HepG2 (cell line): Measurements from ENCODE around the gene CD6. TPM values are rescaled to one million over a fixed set of nuclear protein-coding genes. Genes with fewer than 3 reads are reported as not detected.

Experiments
- AHDC1 ChIP-seq: sonication (generic); formaldehyde crosslinking; IDR thresholded peaks from 2 replicates; pipeline ENCODE4 v1.5.1; 2020; ENCODE audit warnings: mild to moderate bottlenecking, missing genetic modification reagents, borderline replicate concordance
- ATF5 ChIP-seq: sonication (generic); formaldehyde crosslinking; IDR thresholded peaks from 2 replicates; pipeline ENCODE4 v1.4.0; 2020; ENCODE audit warnings: mild to moderate bottlenecking, low read depth, missing genetic modification reagents
- GABPA ChIP-seq, 2 experiments: IDR thresholded peaks; 2 replicates each; pipeline ENCODE4 v1.6.1; 2011 to 2016; ENCODE audit warnings: low read depth in 2 of 2, low read length in 1 of 2, missing biosample characterization in 1 of 2, missing genetic modification characterization in 1 of 2
- KLF11 ChIP-seq: IDR thresholded peaks from 2 replicates; pipeline ENCODE4 v1.6.1; 2016; ENCODE audit warnings: missing compliant biosample characterization
- PITX1 ChIP-seq: sonication (generic); formaldehyde crosslinking; IDR thresholded peaks from 2 replicates; pipeline ENCODE4 v1.5.1; 2020; ENCODE audit warnings: mild to moderate bottlenecking, missing genetic modification reagents
- PLSCR1 ChIP-seq: sonication (generic); formaldehyde crosslinking; IDR thresholded peaks from 2 replicates; pipeline ENCODE4 v1.5.0; 2020; ENCODE audit warnings: missing genetic modification reagents, mild to moderate bottlenecking, borderline replicate concordance
- RAD21 ChIP-seq: fragments of 450-650 bp; formaldehyde crosslinking; IDR thresholded peaks from 2 replicates; pipeline ENCODE4 v1.5.0; 2020; ENCODE audit warnings: mild to moderate bottlenecking
- SMAD3 ChIP-seq: sonication (generic); formaldehyde crosslinking; IDR thresholded peaks from 2 replicates; pipeline ENCODE4 v1.4.0; 2020; ENCODE audit warnings: missing genetic modification reagents
- STAT6 ChIP-seq: sonication (generic); formaldehyde crosslinking; IDR thresholded peaks from 2 replicates; pipeline ENCODE4 v1.4.0; 2020; ENCODE audit warnings: missing genetic modification reagents, mild to moderate bottlenecking, borderline replicate concordance
- TARDBP ChIP-seq: sonication (generic); formaldehyde crosslinking; IDR thresholded peaks from 2 replicates; pipeline ENCODE4 v1.8.0; 2022; ENCODE audit warnings: mild to moderate bottlenecking, missing genetic modification reagents
- ZNF143 ChIP-seq: sonication (generic); formaldehyde crosslinking; IDR thresholded peaks from 2 replicates; pipeline ENCODE4 v1.4.0; 2020; ENCODE audit warnings: missing genetic modification reagents
- ZNF691 ChIP-seq: sonication (generic); formaldehyde crosslinking; IDR thresholded peaks from 2 replicates; pipeline ENCODE4 v1.4.0; 2020; ENCODE audit warnings: missing genetic modification reagents, low read depth, mild to moderate bottlenecking, borderline replicate concordance
- ZNF770 ChIP-seq: sonication (generic); formaldehyde crosslinking; IDR thresholded peaks from 2 replicates; pipeline ENCODE4 v1.5.0; 2020; ENCODE audit warnings: mild to moderate bottlenecking, missing genetic modification reagents
- ZSCAN12 ChIP-seq: sonication (generic); formaldehyde crosslinking; IDR thresholded peaks from 2 replicates; pipeline ENCODE4 v1.9.0; 2021; ENCODE audit warnings: mild to moderate bottlenecking, missing genetic modification reagents
- ZZZ3 ChIP-seq: sonication (generic); formaldehyde crosslinking; IDR thresholded peaks from 2 replicates; pipeline ENCODE4 v1.4.0; 2020; ENCODE audit warnings: missing genetic modification reagents, mild to moderate bottlenecking, borderline replicate concordance
- polyA plus RNA-seq, 8 experiments: library from polyadenylated mRNA; depleted of rRNA in 3 of 8; stranded (reverse) in 7 of 8; unstranded in 1 of 8; fragments of >200 nt; fragmentation: Illumina TruSeq in 4 of 8; extraction: Trizol in 4 of 8; gene quantifications; 2 replicates each; pipeline versions ENCODE4 v1.2.1 to v1.2.3, GENCODE V29; 2011 to 2016; ENCODE audit warnings: low read depth in 4 of 8, missing spikeins in 1 of 8, mixed read lengths in 1 of 8; ENCODE audit not compliant: insufficient read depth in 1 of 8
- total RNA-seq, 5 experiments: library from RNA; depleted of rRNA; stranded (reverse); fragments of >200 nt; fragmentation: Illumina TruSeq; extraction: Trizol; gene quantifications; 2 replicates each; pipeline ENCODE4 v1.2.3, GENCODE V29; 2016; ENCODE audit warnings: low read depth in 1 of 5

CD6 gene
- total and polyA plus RNA-seq, 2 of the 13 experiments (the other 11 are each of a cell fraction or from before 2014, with no cell fraction given): not detected

GRCh38 chr11:60924110-60924905 lies 47.2 kb upstream of the CD6 start, which contains the start of gene TMEM132A (continued):
- peak; percentile 49; the same call in 1 of the 2 replicates for TF ChIP-seq ZNF143 (CRISPR knock-in tag)
- no peak for TF ChIP-seq AHDC1 (CRISPR knock-in tag)
- no peak for TF ChIP-seq SMAD3 (CRISPR knock-in tag)
- no peak for TF ChIP-seq ZSCAN12 (CRISPR knock-in tag)
- TF ChIP-seq ATF5: no peak
- TF ChIP-seq TARDBP (CRISPR knock-in tag): peak; percentile 59; the same call in 1 of the 2 replicates
- peak; percentile 30; the same call in 1 of the 2 replicates for TF ChIP-seq RAD21
- TF ChIP-seq ZNF770 (CRISPR knock-in tag): no peak
- no peak for TF ChIP-seq PITX1
- TF ChIP-seq STAT6: no peak
- no peak; the same call in 1 of the 2 replicates for TF ChIP-seq ZNF691 (CRISPR knock-in tag)
- TF ChIP-seq PLSCR1 (CRISPR knock-in tag): no peak
- no peak for TF ChIP-seq KLF11 (CRISPR knock-in tag)
- no peak for TF ChIP-seq ZZZ3 (CRISPR knock-in tag)
- no peak for TF ChIP-seq GABPA (IDR thresholded peaks at IDR 0.05; ENCODE audit: low read depth, low read length)
- TF ChIP-seq GABPA (CRISPR knock-in tag; IDR thresholded peaks at IDR 0.05; ENCODE audit: low read depth): 0 out of 2 replicates have a peak, but pooled peaks have one; percentile 23
